ENCODE results near the gene FAXDC2.

The FAXDC2 gene

GRCh38 chr5:154801083-154801482 lies 49.3 kb downstream of the FAXDC2 start:
- TF ChIP-seq CTCF (IDR thresholded peaks at IDR 0.05; ENCODE audit: low read depth, low read length), result no peak
- Histone ChIP-seq H3K27ac (no peak overlapping the region), H3K9me3 (ENCODE audit: severe bottlenecking) (no peaks in the 10 kb centered on the region), H3K36me3 (peaks cover 98% of the 10 kb centered on the region), H3K27me3 (ENCODE audit: insufficient read depth, low read depth, severe bottlenecking) (no peaks in the 10 kb centered on the region), H3K4me3 (ENCODE audit: low read depth, low read length) (no peak overlapping the region)
- no peak for DNase-seq

- H3K36me3 ChIP-seq, result peaks cover 93% of the 10 kb centered on the region
- DNase-seq, result no peak
- no peak overlapping the region for H3K27ac ChIP-seq
- TF ChIP-seq CTCF (IDR thresholded peaks at IDR 0.05; ENCODE audit: low read depth, low read length), result no peak
- H3K27me3 ChIP-seq (ENCODE audit: insufficient read depth, low read depth, severe bottlenecking), result no peaks in the 10 kb centered on the region
- no peaks in the 10 kb centered on the region for H3K9me3 ChIP-seq (ENCODE audit: severe bottlenecking)
- no peak overlapping the region for H3K4me3 ChIP-seq (ENCODE audit: low read depth, low read length)
Observed at GRCh38 chr5:154800582-154800981, 49.8 kb downstream of the FAXDC2 start.

GRCh38 chr5:154797762-154798161 lies 52.6 kb downstream of the FAXDC2 start:
- no peak for TF ChIP-seq CTCF (IDR thresholded peaks at IDR 0.05; ENCODE audit: low read depth, low read length)
- no peak overlapping the region for H3K27ac ChIP-seq

GRCh38 chr5:154795235-154795596 lies 55.2 kb downstream of the FAXDC2 start:
- no peak overlapping the region for H3K4me3 ChIP-seq (ENCODE audit: low read depth, low read length)
- H3K27me3 ChIP-seq (ENCODE audit: insufficient read depth, low read depth, severe bottlenecking), result no peaks in the 10 kb centered on the region
- TF ChIP-seq CTCF (IDR thresholded peaks at IDR 0.05; ENCODE audit: low read depth, low read length), result no peak
- DNase-seq, result no peak
- H3K27ac ChIP-seq, result no peak overlapping the region
- H3K36me3 ChIP-seq, result peaks cover 91% of the 10 kb centered on the region
- H3K9me3 ChIP-seq (ENCODE audit: severe bottlenecking), result no peaks in the 10 kb centered on the region

More at GRCh38 chr5:154797762-154798161, 52.6 kb downstream of the FAXDC2 start:
- no peak overlapping the region for H3K4me3 ChIP-seq (ENCODE audit: low read depth, low read length)
- no peaks in the 10 kb centered on the region for H3K27me3 ChIP-seq (ENCODE audit: insufficient read depth, low read depth, severe bottlenecking)
- DNase-seq, result no peak
- no peaks in the 10 kb centered on the region for H3K9me3 ChIP-seq (ENCODE audit: severe bottlenecking)
- H3K36me3 ChIP-seq, result peaks cover 93% of the 10 kb centered on the region

GRCh38 chr5:154794525-154795234 lies 55.7 kb downstream of the FAXDC2 start:
- Histone ChIP-seq H3K36me3 (peaks cover 91% of the 10 kb centered on the region), H3K27ac (no peak overlapping the region), H3K9me3 (ENCODE audit: severe bottlenecking) (no peaks in the 10 kb centered on the region), H3K27me3 (ENCODE audit: insufficient read depth, low read depth, severe bottlenecking) (no peaks in the 10 kb centered on the region), H3K4me3 (ENCODE audit: low read depth, low read length) (no peak overlapping the region)
- no peak for DNase-seq
- no peak for TF ChIP-seq CTCF (IDR thresholded peaks at IDR 0.05; ENCODE audit: low read depth, low read length)

All from WERI-Rb-1 (cell line).